ENCODE data around the gene TOP1.

GRCh38 chr20:41028359-41029149 lies at the start of gene TOP1:
- peak in 2 of 6 experiments; percentile 5 to 7 for TF ChIP-seq CTCF (IDR thresholded peaks at IDR 0.05)
- TF ChIP-seq POLR2A (IDR thresholded peaks at IDR 0.05): peak in 3 of 4 donors; percentile 91 to 100 (median 99)
